SKM-1 (cell line): Measurements from ENCODE around the gene SOHLH2.

Source experiments
- DNase-seq: peaks from one replicate; lab custom pipeline; 2025; ENCODE audit not compliant: unreplicated experiment; lab: John Stamatoyannopoulos, UW

The SOHLH2 gene

GRCh38 chr13:36188441-36188840 lies 25.9 kb downstream of the SOHLH2 start:
- DNase-seq, result no peak

GRCh38 chr13:36183901-36184300 lies 30.5 kb downstream of the SOHLH2 start:
- no peak for DNase-seq

- no peak for DNase-seq
Observed at GRCh38 chr13:36175621-36176020, 38.7 kb downstream of the SOHLH2 start.

- no peak for DNase-seq
Observed at GRCh38 chr13:36174923-36175322, 39.4 kb downstream of the SOHLH2 start.

GRCh38 chr13:36173571-36174322 lies 40.6 kb downstream of the SOHLH2 start:
- DNase-seq, result no peak

- DNase-seq, result no peak
Observed at GRCh38 chr13:36166046-36166445, 48.3 kb downstream of the SOHLH2 start.

- no peak for DNase-seq
Observed at GRCh38 chr13:36163809-36164308, 50.5 kb downstream of the SOHLH2 start.

GRCh38 chr13:36163286-36163685 lies 51.1 kb downstream of the SOHLH2 start:
- DNase-seq, result no peak

GRCh38 chr13:36160297-36160696 lies 54.1 kb downstream of the SOHLH2 start:
- no peak for DNase-seq

- DNase-seq, result no peak
Observed at GRCh38 chr13:36158611-36159010, 55.7 kb downstream of the SOHLH2 start.

- DNase-seq, result no peak
Observed at GRCh38 chr13:36157480-36157879, 56.9 kb downstream of the SOHLH2 start.

- no peak for DNase-seq
Observed at GRCh38 chr13:36154567-36155291, 59.6 kb downstream of the SOHLH2 start.

GRCh38 chr13:36151591-36151990 lies 62.8 kb downstream of the SOHLH2 start:
- no peak for DNase-seq

GRCh38 chr13:36148446-36148845 lies 65.9 kb downstream of the SOHLH2 start:
- DNase-seq, result no peak

GRCh38 chr13:36147330-36147729 lies 67.0 kb downstream of the SOHLH2 start:
- no peak for DNase-seq

GRCh38 chr13:36146511-36147269 lies 67.7 kb downstream of the SOHLH2 start:
- DNase-seq, result no peak

- no peak for DNase-seq
Observed at GRCh38 chr13:36143738-36144137, 70.6 kb downstream of the SOHLH2 start.

GRCh38 chr13:36142735-36143134 lies 71.6 kb downstream of the SOHLH2 start:
- DNase-seq, result no peak

GRCh38 chr13:36135876-36136275 lies 78.5 kb downstream of the SOHLH2 start:
- DNase-seq, result no peak

GRCh38 chr13:36134632-36135031 lies 79.7 kb downstream of the SOHLH2 start:
- DNase-seq, result no peak

- DNase-seq, result no peak
Observed at GRCh38 chr13:36133950-36134626, 80.3 kb downstream of the SOHLH2 start.
